Measurements from ENCODE around the gene APLP1. TPM values are rescaled to one million over a fixed set of nuclear protein-coding genes. Genes with fewer than 3 reads are reported as not detected.
A peak's percentile ranks its signal among the peaks of the same experiment; 100 is the strongest.

The APLP1 gene
- total and polyA plus RNA-seq, 5 donors from 2014 or later: not detected

- H3K4me3 Mint-ChIP-seq: peak overlapping the region in 1 of 4 donors; percentile 16
- no peaks in the 10 kb centered on the region for H3K36me3 ChIP-seq (ENCODE audit: control insufficient read depth, insufficient read depth, low read length)
- H3K9me3 ChIP-seq (ENCODE audit: control insufficient read depth in 2 of 2, low read length in 2 of 2): peaks cover 0 to 7% of the 10 kb centered on the region in 2 experiments
- no peak overlapping the region for H3K27ac ChIP-seq (ENCODE audit: insufficient read depth, low read length, poor library complexity, severe bottlenecking)
- DNase-seq (no peak), ATAC-seq (ENCODE audit: low read depth in 2 of 2) (no peak)
- no peaks in the 10 kb centered on the region for H3K27me3 ChIP-seq (ENCODE audit: control insufficient read depth, insufficient read depth, low read length)
- H3K9me3 Mint-ChIP-seq: peaks cover 0 to 5% (median 0%) of the 10 kb centered on the region in 7 donors
- no peak overlapping the region for H3K4me3 ChIP-seq (ENCODE audit: low read depth, low read length)
- H3K27ac Mint-ChIP-seq: peak overlapping the region in 2 of 3 donors; percentile 15 to 25
- H3K36me3 Mint-ChIP-seq: no peaks in the 10 kb centered on the region
- peaks cover 26% of the 10 kb centered on the region for H3K4me1 ChIP-seq (ENCODE audit: control insufficient read depth, insufficient read depth, low read length, poor library complexity, severe bottlenecking)
- peaks cover 6 to 44% (median 26%) of the 10 kb centered on the region in 4 donors for H3K4me1 Mint-ChIP-seq
- H3K27me3 Mint-ChIP-seq: peaks cover 3% of the 10 kb centered on the region
Observed at GRCh38 chr19:35928507-35928906, 60.1 kb downstream of the APLP1 start.

Other genes starting within 250 kb of the APLP1 start
- gene RBM42, start 239.5 kb upstream of the APLP1 start, total RNA-seq: 52.3 TPM
- gene RBM42, start 239.5 kb upstream of the APLP1 start, polyA plus RNA-seq: 10 to 100 TPM; 54.4 to 69.0 (median 59.2) TPM
- not detected for gene ETV2, start 226.8 kb upstream of the APLP1 start, total RNA-seq
- under 1 TPM in 3 of 4 donors, not detected in 1; 0.44 to 0.67 (median 0.46) TPM for gene ETV2, start 226.8 kb upstream of the APLP1 start, polyA plus RNA-seq
- gene COX6B1, start 220.3 kb upstream of the APLP1 start, total RNA-seq: 249 TPM
- gene COX6B1, start 220.3 kb upstream of the APLP1 start, polyA plus RNA-seq: 100 to 1,000 TPM; 854 to 919 (median 912) TPM
- gene UPK1A, start 202.1 kb upstream of the APLP1 start, total RNA-seq: not detected
- gene UPK1A, start 202.1 kb upstream of the APLP1 start, polyA plus RNA-seq: not detected
- 42.0 TPM for gene ZBTB32, start 164.0 kb upstream of the APLP1 start, total RNA-seq
- 1 to 10 TPM; 3.1 to 5.3 (median 4.6) TPM for gene ZBTB32, start 164.0 kb upstream of the APLP1 start, polyA plus RNA-seq
- 73.0 TPM for gene KMT2B, start 150.6 kb upstream of the APLP1 start, total RNA-seq
- gene KMT2B, start 150.6 kb upstream of the APLP1 start, polyA plus RNA-seq: 1 to 10 TPM in 1 of 4 donors, under 1 TPM in 3; 0.45 to 1.1 (median 0.68) TPM
- gene IGFLR1, start 126.1 kb upstream of the APLP1 start, total RNA-seq: 80.5 TPM
- 100 to 1,000 TPM; 109 to 151 (median 125) TPM for gene IGFLR1, start 126.1 kb upstream of the APLP1 start, polyA plus RNA-seq
- 70.8 TPM for gene U2AF1L4, start 123.2 kb upstream of the APLP1 start, total RNA-seq
- gene U2AF1L4, start 123.2 kb upstream of the APLP1 start, polyA plus RNA-seq: 10 to 100 TPM; 48.4 to 66.5 (median 58.5) TPM
- 21.1 TPM for gene PSENEN, start 122.9 kb upstream of the APLP1 start, total RNA-seq
- gene PSENEN, start 122.9 kb upstream of the APLP1 start, polyA plus RNA-seq: 10 to 100 TPM; 66.1 to 99.6 (median 72.9) TPM
- gene LIN37, start 120.0 kb upstream of the APLP1 start, total RNA-seq: 11.7 TPM
- gene LIN37, start 120.0 kb upstream of the APLP1 start, polyA plus RNA-seq: 10 to 100 TPM in 3 of 4 donors, 1 to 10 TPM in 1; 9.9 to 16.5 (median 11.8) TPM
- gene HSPB6, start 111.5 kb upstream of the APLP1 start, total RNA-seq: not detected
- not detected for gene HSPB6, start 111.5 kb upstream of the APLP1 start, polyA plus RNA-seq
- gene PROSER3, start 110.4 kb upstream of the APLP1 start, total RNA-seq: 39.5 TPM
- gene PROSER3, start 110.4 kb upstream of the APLP1 start, polyA plus RNA-seq: 1 to 10 TPM; 4.3 to 6.4 (median 5.0) TPM
- gene ARHGAP33, start 93.0 kb upstream of the APLP1 start, total RNA-seq: 46.7 TPM
- gene ARHGAP33, start 93.0 kb upstream of the APLP1 start, polyA plus RNA-seq: under 1 TPM in 1 of 4 donors, not detected in 3; 0.40 TPM
- not detected for gene PRODH2, start 55.7 kb upstream of the APLP1 start, total RNA-seq
- not detected for gene PRODH2, start 55.7 kb upstream of the APLP1 start, polyA plus RNA-seq
- not detected for gene NPHS1, start 16.1 kb upstream of the APLP1 start, total RNA-seq
- not detected for gene NPHS1, start 16.1 kb upstream of the APLP1 start, polyA plus RNA-seq
- not detected for gene KIRREL2, start 11.7 kb upstream of the APLP1 start, total RNA-seq
- not detected for gene KIRREL2, start 11.7 kb upstream of the APLP1 start, polyA plus RNA-seq
- gene NFKBID, start 32.0 kb downstream of the APLP1 start, total RNA-seq: 120 TPM
- gene NFKBID, start 32.0 kb downstream of the APLP1 start, polyA plus RNA-seq: 1 to 10 TPM; 2.7 to 4.2 (median 3.6) TPM
- 104 TPM for gene HCST, start 34.0 kb downstream of the APLP1 start, total RNA-seq
- gene HCST, start 34.0 kb downstream of the APLP1 start, polyA plus RNA-seq: 100 to 1,000 TPM; 640 to 863 (median 760) TPM
- not detected for gene TYROBP, start 39.7 kb downstream of the APLP1 start, total RNA-seq
- 1 to 10 TPM in 3 of 4 donors, under 1 TPM in 1; 0.49 to 6.9 (median 2.1) TPM for gene TYROBP, start 39.7 kb downstream of the APLP1 start, polyA plus RNA-seq
- 7.7 TPM for gene LRFN3, start 67.8 kb downstream of the APLP1 start, total RNA-seq
- gene LRFN3, start 67.8 kb downstream of the APLP1 start, polyA plus RNA-seq: 1 to 10 TPM in 1 of 4 donors, under 1 TPM in 3; 0.63 to 1.4 (median 0.84) TPM
- 11.8 TPM for gene SDHAF1, start 126.6 kb downstream of the APLP1 start, total RNA-seq
- 10 to 100 TPM; 44.0 to 71.2 (median 67.4) TPM for gene SDHAF1, start 126.6 kb downstream of the APLP1 start, polyA plus RNA-seq
- 1.5 TPM for gene SYNE4, start 140.2 kb downstream of the APLP1 start, total RNA-seq
- gene SYNE4, start 140.2 kb downstream of the APLP1 start, polyA plus RNA-seq: under 1 TPM in 1 of 4 donors, not detected in 3; 0.40 TPM
- gene ALKBH6, start 145.6 kb downstream of the APLP1 start, total RNA-seq: 35.8 TPM
- gene ALKBH6, start 145.6 kb downstream of the APLP1 start, polyA plus RNA-seq: 10 to 100 TPM; 18.3 to 32.7 (median 24.8) TPM
- 1.4 TPM for gene CLIP3, start 164.3 kb downstream of the APLP1 start, total RNA-seq
- gene CLIP3, start 164.3 kb downstream of the APLP1 start, polyA plus RNA-seq: 1 to 10 TPM in 1 of 4 donors, under 1 TPM in 3; 0.38 to 1.3 (median 0.61) TPM
- 2.9 TPM for gene THAP8, start 185.7 kb downstream of the APLP1 start, total RNA-seq
- gene THAP8, start 185.7 kb downstream of the APLP1 start, polyA plus RNA-seq: 1 to 10 TPM; 3.5 to 8.2 (median 6.7) TPM
- 6.8 TPM for gene WDR62, start 186.3 kb downstream of the APLP1 start, total RNA-seq
- under 1 TPM in 3 of 4 donors, not detected in 1; 0.21 to 0.46 (median 0.44) TPM for gene WDR62, start 186.3 kb downstream of the APLP1 start, polyA plus RNA-seq
- gene OVOL3, start 242.6 kb downstream of the APLP1 start, total RNA-seq: not detected
- gene OVOL3, start 242.6 kb downstream of the APLP1 start, polyA plus RNA-seq: not detected
- gene POLR2I, start 246.3 kb downstream of the APLP1 start, total RNA-seq: 29.4 TPM
- gene POLR2I, start 246.3 kb downstream of the APLP1 start, polyA plus RNA-seq: 100 to 1,000 TPM; 128 to 185 (median 160) TPM
- 129 TPM for gene TBCB, start 246.9 kb downstream of the APLP1 start, total RNA-seq
- 100 to 1,000 TPM; 235 to 346 (median 289) TPM for gene TBCB, start 246.9 kb downstream of the APLP1 start, polyA plus RNA-seq

All from CD4-positive, CD25-positive, alpha-beta regulatory T cell (primary cell).